ENCODE data around the gene NOTCH1. TPM values are rescaled to one million over a fixed set of nuclear protein-coding genes. Genes with fewer than 3 reads are reported as not detected.

Gene NOTCH1
- polyA plus RNA-seq, 3 donors from 2014 or later, result 0.98 to 22.8 (median 4.3) TPM

DNA sequence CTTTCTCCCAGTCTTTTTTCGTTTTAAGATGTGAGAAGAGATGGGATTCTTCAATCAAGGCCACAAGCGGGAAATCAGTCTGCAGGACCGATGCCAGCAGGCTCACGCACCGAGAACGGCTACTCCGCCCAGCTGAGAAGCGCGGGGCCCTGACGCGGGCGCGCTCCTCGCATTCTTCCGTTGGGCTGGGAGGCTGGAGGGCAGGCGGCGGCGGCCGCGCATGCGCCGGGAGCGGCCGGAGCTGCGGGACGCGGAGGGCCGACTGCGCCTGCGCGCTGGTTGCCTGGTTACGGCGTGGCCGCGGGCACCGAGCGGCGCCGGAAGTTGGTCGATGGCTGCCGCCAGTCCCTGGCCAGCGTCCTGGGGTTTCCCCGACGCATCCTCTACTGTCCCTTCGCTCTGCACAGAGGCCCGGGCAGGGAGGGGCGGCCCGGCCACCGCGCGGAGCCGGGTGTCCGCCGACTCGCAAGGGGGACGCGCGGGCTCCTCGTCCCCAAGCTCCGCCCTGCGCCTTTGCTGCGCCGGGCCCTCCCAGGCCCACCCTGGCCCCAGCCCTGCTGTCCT lies 62.2 kb downstream of the NOTCH1 start:
- Mint-ChIP-seq H3K27ac (peak overlapping the region; percentile 95 to 100 (median 98)), H3K9me3 (no peaks in the 10 kb centered on the region), H3K4me1 (peaks cover 39 to 43% of the 10 kb centered on the region in 2 donors), H3K27me3 (ENCODE audit: low read depth in 3 of 3) (peaks cover 19 to 30% (median 21%) of the 10 kb centered on the region in 3 donors), H3K4me3 (peak overlapping the region; percentile 89 to 98 (median 94)), H3K36me3 (peaks cover 0 to 4% (median 0%) of the 10 kb centered on the region in 3 donors)
- DNase-seq, result peak; percentile 98 to 99 (median 99)

DNA sequence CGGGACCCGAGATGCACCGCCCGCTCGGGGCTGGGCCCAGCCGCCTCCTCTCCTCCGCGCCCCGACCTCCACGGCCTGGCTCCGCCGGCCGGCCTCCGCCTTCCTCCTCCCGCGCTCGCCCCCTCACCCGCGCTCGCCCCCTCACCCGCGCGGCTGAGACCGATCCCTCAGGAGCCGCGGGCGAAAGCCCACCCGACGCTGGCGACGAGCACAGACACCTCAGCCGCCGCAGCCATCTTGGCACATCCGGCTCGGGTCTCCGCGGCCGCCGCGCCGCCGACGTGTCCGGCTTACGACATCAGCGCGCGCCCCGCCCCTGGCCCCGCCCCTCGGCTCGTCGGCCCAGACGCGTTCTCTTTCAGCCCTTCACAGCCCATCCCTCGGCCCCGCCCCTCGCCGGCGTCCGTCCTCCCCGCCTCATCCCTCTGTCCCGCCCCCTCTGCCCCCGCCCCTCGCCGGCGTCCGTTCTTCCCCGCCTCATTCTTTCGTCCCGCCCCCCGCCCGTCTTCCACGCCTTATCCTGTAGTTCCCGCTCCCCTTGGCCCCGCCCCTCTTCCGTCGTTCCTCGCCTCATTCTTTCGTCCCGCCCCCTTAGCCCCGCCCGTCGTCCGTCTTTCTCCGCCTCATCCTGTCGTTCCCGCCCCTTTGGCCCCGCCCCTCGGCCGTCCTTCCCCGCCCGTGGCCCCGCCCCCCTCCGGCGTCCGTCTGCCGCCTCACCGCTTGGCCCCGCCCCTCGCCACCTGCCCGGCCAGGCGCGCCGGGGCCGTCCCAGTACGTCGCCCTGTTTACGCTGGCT lies 62.9 kb downstream of the NOTCH1 start, which contains the start of gene SEC16A:
SEC16A (minus strand) TSS at position 248 of the 796 bp plus-strand sequence. CDS start 5,425 bp downstream, outside the sequence.
- peak within 1 kb of the TSS; percentile 95 to 100 (median 98) for H3K27ac Mint-ChIP-seq
- peaks cover 41 to 48% of the 10 kb centered on the region in 2 donors for H3K4me1 Mint-ChIP-seq
- H3K4me3 Mint-ChIP-seq, result peak within 1 kb of the TSS; percentile 89 to 98 (median 96)
- H3K27me3 Mint-ChIP-seq (ENCODE audit: low read depth in 3 of 3), result peaks cover 19 to 33% (median 21%) of the 10 kb centered on the region in 3 donors
- peaks cover 0 to 4% (median 0%) of the 10 kb centered on the region in 3 donors for H3K36me3 Mint-ChIP-seq
- peak; percentile 99 for DNase-seq
- no peaks in the 10 kb centered on the region for H3K9me3 Mint-ChIP-seq

DNA sequence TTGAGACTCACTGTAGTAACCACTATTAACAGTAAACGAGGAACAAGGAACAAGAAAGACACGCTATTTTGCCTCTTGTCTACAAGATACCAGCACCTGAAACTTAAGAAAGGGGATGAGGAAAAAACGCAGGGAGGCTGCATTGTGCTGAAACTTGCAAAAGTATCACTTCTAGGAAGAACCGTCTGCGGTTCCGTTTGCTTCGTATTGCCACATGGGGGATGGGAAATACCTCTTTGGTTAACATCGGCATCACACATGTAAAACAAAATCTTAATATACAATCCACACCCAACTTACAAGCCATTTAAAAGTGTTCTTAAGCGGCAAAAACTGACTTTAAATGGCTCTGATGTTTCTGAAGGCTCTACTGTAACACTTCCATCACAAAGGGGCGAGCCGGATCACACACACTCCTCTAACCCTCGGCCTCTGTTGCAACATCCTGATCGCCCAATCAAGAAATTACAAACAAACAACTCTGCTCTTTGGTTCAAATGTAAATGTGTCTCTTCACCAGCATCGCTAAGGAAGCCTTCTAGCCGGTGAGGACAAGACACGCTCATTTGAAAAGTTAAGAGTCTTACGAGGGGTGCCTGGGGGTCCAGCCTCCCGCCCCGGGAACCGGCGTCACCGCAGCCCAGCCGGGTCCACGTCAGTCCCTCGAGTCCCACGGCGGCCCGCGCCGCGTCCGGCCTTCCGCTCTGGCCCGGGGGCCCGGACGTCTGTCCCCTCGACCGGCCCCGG lies 63.6 kb downstream of the NOTCH1 start:
- Mint-ChIP-seq H3K4me3 (peak overlapping the region; percentile 87 to 98 (median 96)), H3K27me3 (ENCODE audit: low read depth in 3 of 3) (peaks cover 19 to 33% (median 21%) of the 10 kb centered on the region in 3 donors), H3K27ac (peak overlapping the region; percentile 95 to 99 (median 98)), H3K36me3 (peaks cover 0 to 4% (median 0%) of the 10 kb centered on the region in 3 donors), H3K4me1 (peaks cover 44 to 56% of the 10 kb centered on the region in 2 donors), H3K9me3 (no peaks in the 10 kb centered on the region)
- DNase-seq, result peak; percentile 64 to 68 (median 67)

DNA sequence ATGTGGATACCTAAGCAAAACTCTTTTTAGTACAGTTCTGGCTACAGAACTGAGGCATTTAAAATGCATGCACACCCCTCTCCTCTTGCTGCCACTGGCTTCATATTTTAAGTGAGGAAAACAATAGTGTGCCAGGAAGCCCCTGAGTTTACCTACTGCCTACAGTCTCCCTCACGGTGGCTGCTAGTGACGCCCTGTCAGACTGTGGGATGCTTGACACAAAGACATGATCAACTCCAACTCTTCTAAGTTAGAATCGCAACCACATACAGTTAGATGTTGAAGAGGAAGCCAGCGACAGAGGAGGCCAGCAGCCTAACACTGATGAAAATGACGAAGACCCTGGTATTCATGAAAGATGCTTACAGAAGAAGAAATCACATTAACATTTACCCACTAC lies 64.3 kb downstream of the NOTCH1 start:
- peak overlapping the region; percentile 95 to 99 (median 98) for H3K27ac Mint-ChIP-seq
- peaks cover 44 to 56% of the 10 kb centered on the region in 2 donors for H3K4me1 Mint-ChIP-seq
- peaks cover 19 to 33% (median 21%) of the 10 kb centered on the region in 3 donors for H3K27me3 Mint-ChIP-seq (ENCODE audit: low read depth in 3 of 3)
- DNase-seq, result peak; percentile 26 to 34 (median 31)
- H3K4me3 Mint-ChIP-seq, result peak overlapping the region; percentile 87 to 98 (median 96)
- peaks cover 0 to 4% (median 0%) of the 10 kb centered on the region in 3 donors for H3K36me3 Mint-ChIP-seq
- H3K9me3 Mint-ChIP-seq, result no peaks in the 10 kb centered on the region

DNA sequence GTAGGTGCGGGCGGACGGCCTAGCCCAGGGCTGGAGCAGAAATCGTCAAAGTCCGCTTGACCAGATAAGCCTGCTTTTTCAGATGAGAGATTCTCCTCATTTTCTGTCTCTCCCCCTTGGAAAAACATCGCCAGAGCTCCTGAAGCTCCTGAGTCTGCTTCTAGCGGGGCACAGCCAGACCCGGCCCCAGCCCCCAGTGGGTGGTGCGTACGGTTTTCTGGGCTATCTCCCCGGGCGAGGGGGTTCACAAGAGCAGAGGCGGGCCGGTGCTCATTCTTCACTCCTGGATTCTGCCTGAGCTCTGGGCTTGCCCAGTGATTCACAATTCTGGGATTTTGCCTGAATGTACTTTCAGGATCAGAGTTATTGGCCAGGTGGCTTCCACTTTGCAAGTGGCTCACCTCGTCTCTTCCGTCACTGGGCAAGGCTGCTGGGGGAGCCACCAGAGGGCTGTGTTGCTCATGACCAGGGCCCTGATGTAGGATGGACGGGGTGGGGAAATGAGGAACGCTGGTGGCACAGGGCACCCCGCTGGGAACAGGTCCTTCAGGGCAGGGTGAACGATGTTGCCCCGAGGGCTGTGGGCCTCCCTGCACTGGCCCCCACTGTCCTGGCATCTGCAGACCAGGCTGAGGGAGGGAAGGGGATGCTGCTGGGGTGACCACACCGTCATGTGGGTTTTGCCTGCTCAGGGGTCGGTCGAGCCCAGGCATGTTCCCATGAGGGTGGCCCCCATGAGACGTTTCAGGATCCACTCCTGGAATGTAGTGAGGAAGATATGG lies 69.3 kb downstream of the NOTCH1 start:
- no peaks in the 10 kb centered on the region for H3K9me3 Mint-ChIP-seq
- H3K27ac Mint-ChIP-seq, result no peak overlapping the region
- H3K4me3 Mint-ChIP-seq, result no peak overlapping the region
- H3K36me3 Mint-ChIP-seq, result peaks cover 4 to 10% (median 6%) of the 10 kb centered on the region in 3 donors
- no peak for DNase-seq
- H3K4me1 Mint-ChIP-seq, result peaks cover 22 to 38% of the 10 kb centered on the region in 2 donors
- H3K27me3 Mint-ChIP-seq (ENCODE audit: low read depth in 3 of 3), result peaks cover 0 to 8% (median 0%) of the 10 kb centered on the region in 3 donors

DNA sequence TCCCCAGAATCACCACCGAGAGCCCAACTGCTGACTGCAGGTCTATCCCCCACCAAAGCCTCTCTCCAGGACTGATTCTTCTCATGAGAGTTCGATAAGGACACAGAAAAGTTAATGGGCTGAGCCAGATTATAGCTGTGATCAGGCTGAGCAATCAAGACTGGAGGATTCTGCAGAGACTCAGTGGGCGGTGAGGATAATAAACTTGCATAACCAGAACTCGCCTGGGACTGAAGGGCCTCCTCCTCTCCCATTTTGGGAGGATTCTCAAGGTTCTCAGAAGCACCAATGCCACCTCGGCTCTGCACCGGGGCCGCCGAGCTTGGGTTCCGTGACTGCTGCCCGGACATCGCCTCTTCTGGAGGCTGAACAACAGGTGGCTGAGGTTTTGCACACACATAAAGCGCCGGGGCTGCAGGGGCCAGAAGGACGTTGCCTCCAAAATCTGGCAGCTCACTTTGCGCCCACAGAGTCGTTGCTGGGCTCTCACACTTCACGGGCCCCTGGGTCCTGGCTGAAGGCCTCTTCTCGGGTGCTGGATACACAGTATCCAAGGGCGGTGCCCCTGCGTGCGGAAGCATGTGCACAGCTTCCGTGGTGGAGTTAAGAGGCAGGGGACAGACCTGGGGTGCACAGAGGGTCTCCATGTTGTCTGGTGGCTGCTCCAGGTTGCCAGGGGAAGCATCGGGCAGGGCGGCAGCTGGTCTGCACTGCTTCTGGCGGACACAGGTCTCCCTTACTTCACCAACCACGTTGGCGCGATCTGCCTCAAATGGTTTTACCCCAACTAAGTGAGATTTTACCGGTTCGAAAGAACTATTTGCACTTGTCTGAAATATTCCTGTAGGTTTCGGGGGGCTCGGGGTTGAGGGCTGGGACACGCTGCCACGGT lies 70.6 kb downstream of the NOTCH1 start:
- Mint-ChIP-seq H3K27me3 (ENCODE audit: low read depth in 3 of 3) (peaks cover 0 to 8% (median 0%) of the 10 kb centered on the region in 3 donors), H3K4me3 (no peak overlapping the region), H3K9me3 (no peaks in the 10 kb centered on the region), H3K27ac (peak overlapping the region in 1 of 6 donors; percentile 22), H3K4me1 (peaks cover 14 to 25% of the 10 kb centered on the region in 2 donors), H3K36me3 (peaks cover 4 to 10% (median 10%) of the 10 kb centered on the region in 3 donors)
- no peak for DNase-seq

DNA sequence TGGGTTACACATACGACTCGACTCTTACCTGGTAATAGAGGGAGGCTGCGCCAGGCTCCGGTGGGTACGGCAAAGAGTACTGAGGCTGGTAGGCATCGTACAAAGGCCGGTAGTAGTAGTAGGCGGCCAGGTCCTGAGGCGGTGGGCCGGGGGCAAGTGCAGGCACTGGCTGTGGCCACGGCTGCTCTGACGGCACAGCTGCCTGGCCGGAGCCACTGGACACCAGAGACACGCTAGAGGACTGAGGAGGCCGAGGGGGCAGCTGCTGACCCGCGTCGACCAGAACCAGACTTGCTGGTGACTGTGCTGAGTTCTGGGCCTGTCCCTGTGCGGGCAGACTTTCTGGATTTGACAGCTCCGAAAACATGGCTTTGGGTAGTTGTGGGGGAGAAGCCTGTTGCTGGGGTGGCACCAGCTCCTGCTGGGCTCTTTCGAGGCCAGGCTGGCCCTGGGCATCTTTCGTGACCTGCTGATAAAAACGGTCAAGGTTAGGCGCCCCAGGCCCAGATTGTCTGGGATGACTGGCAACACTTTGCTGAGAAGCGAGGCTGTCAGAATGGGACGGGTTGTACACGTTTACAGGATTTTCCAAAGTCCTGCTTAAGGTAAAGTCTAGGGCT lies 71.7 kb downstream of the NOTCH1 start:
- Mint-ChIP-seq H3K9me3 (no peaks in the 10 kb centered on the region), H3K27me3 (ENCODE audit: low read depth in 3 of 3) (peaks cover 0 to 4% (median 0%) of the 10 kb centered on the region in 3 donors), H3K27ac (peak overlapping the region in 1 of 6 donors; percentile 22), H3K4me1 (peaks cover 9 to 18% of the 10 kb centered on the region in 2 donors), H3K4me3 (no peak overlapping the region), H3K36me3 (peaks cover 4 to 10% (median 10%) of the 10 kb centered on the region in 3 donors)
- DNase-seq, result no peak

DNA sequence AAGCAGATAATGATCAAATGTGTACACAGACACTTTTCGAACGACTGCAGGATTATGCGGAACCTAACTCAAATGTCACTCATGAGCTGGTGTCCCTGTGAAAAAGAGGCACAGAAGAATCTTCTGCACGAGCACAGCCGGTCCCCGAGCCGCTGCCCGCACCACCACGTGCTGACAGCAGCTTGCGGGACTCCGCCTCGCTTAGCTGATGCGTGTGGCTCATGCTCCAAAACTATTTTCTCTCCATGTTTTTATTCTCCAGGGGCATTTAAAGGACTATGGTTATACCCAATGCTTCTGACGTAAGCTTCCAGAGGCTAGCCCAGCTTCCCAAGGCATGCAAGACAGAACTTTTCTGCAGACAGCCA lies 72.5 kb downstream of the NOTCH1 start:
- Mint-ChIP-seq H3K9me3 (no peaks in the 10 kb centered on the region), H3K36me3 (peaks cover 4 to 10% (median 6%) of the 10 kb centered on the region in 3 donors), H3K4me1 (peaks cover 4 to 10% of the 10 kb centered on the region in 2 donors), H3K27me3 (ENCODE audit: low read depth in 3 of 3) (peaks cover 0 to 2% (median 0%) of the 10 kb centered on the region in 3 donors), H3K4me3 (no peak overlapping the region), H3K27ac (peak overlapping the region in 1 of 6 donors; percentile 30)
- no peak for DNase-seq

DNA sequence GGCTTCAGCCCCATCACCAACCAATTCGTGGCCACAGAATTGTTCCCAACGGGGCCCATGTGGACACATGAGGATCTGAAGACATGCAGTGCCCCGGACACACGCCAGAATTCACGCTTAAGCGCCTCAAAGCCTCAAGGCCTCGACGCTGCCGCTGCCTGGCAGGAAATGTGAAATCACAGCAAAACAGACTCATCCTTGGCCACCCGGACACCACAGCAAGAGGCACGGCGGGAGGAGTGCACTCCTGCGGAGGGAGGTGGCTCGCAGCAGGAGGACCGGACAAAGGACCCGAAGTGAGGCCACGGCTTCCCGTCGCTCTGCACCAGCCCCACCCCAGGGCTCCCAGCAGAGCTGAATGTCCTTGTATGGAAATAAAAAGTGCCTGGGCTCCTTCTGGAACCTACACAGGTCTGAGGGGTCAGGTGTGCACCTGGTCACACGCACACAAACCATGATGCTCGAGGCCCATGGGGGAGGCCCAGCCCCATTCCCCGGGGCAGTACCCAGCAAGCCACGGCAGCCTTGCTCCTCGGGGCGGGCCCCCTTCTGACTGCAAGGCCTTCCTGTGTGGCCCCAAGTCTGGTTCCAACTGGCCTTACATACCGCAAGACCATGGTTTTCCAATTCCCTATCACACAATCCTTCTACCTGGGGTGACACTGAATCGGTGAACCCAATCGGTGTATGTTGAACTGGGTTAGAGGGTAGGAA lies 73.1 kb downstream of the NOTCH1 start:
- peaks cover 4 to 10% (median 6%) of the 10 kb centered on the region in 3 donors for H3K36me3 Mint-ChIP-seq

DNA sequence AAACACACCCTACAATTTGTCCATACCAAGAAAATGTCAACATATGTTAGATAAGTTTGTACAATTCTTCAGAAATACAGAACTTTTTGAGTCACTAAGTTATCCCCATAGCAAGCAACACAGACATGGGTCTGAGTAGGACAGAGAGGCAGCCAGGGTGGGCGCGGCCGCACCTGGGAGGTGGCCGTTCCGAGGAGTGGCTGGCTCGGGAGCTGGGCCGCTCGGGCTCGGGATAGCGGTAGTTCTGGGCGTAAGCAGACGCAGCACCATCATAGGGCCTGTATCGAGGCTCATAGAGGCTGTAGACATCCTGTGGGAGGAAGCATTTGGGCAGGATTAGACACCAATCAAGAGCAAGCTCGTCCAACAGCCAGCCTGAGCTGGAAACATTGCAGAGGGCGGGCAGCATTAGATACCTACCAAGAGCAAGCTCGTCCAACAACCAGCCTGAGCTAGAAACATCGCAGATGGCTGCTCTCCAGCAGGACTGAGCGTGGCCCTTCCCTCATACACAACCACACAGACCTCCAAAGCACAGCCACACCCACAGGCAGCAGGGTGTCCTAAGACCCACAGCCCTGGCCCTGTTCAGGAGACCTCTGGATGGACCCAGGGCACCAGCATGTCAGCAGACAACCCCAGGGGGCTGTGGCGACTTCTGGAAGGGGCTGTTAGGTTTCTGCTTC lies 73.9 kb downstream of the NOTCH1 start:
- Mint-ChIP-seq H3K27me3 (ENCODE audit: low read depth in 3 of 3) (peaks cover 0 to 2% (median 0%) of the 10 kb centered on the region in 3 donors), H3K4me3 (no peak overlapping the region), H3K4me1 (peaks cover 0 to 2% of the 10 kb centered on the region in 2 donors), H3K36me3 (peaks cover 4 to 10% (median 6%) of the 10 kb centered on the region in 3 donors), H3K9me3 (no peaks in the 10 kb centered on the region), H3K27ac (no peak overlapping the region)
- DNase-seq, result no peak

More for the DNA sequence above, 73.1 kb downstream of the NOTCH1 start:
- Mint-ChIP-seq H3K4me3 (no peak overlapping the region), H3K9me3 (no peaks in the 10 kb centered on the region), H3K27ac (peak overlapping the region in 1 of 6 donors; percentile 30), H3K4me1 (peaks cover 2 to 6% of the 10 kb centered on the region in 2 donors), H3K27me3 (ENCODE audit: low read depth in 3 of 3) (peaks cover 0 to 2% (median 0%) of the 10 kb centered on the region in 3 donors)
- DNase-seq, result no peak
